Thoracic aorta (tissue), 2 donors: ENCODE results near the gene OR13C5. TPM values are rescaled to one million over a fixed set of nuclear protein-coding genes. Genes with fewer than 3 reads are reported as not detected.

Experiments
- ATAC-seq: fragments of 150-250 bp; one replicate; pipeline ENCODE4 v1.8.0; 2017; ENCODE audit warnings: low read depth; ENCODE audit not compliant: insufficient number of reproducible peaks, low FRiP score
- DNase-seq: peaks from one replicate; pipeline ENCODE4 v3.0.0-alpha.2; 2020; ENCODE audit warnings: low spot score
- H3K27ac ChIP-seq, 2 donors: fragments of 200-600 bp; sonication (generic); 1 replicate in 1 of 2; 2 replicates in 1 of 2; pipeline ENCODE4 v1.5.1; 2016; ENCODE audit warnings: mild to moderate bottlenecking in 2 of 2, moderate library complexity in 2 of 2
- H3K27me3 ChIP-seq: fragments of 200-600 bp; sonication (generic); replicated peaks from 2 replicates; pipeline ENCODE4 v1.6.0; 2016; ENCODE audit warnings: mild to moderate bottlenecking; ENCODE audit not compliant: insufficient read depth
- H3K36me3 ChIP-seq: fragments of 200-600 bp; sonication (generic); one replicate; pipeline ENCODE4 v1.5.1; 2016
- H3K4me1 ChIP-seq, 2 donors: fragments of 200-600 bp; sonication (generic); 1 replicate in 1 of 2; 2 replicates in 1 of 2; pipeline versions ENCODE4 v1.5.1 to v1.6.0; 2016; ENCODE audit warnings: low read depth in 2 of 2, mild to moderate bottlenecking in 1 of 2; ENCODE audit not compliant: control insufficient read depth in 1 of 2
- H3K4me3 ChIP-seq: fragments of 200-600 bp; sonication (generic); 2 replicates; pipeline ENCODE4 v1.5.1; 2016; ENCODE audit warnings: mild to moderate bottlenecking
- H3K9me3 ChIP-seq: fragments of 200-600 bp; sonication (generic); 2 replicates; pipeline ENCODE4 v1.5.1; 2016
- total RNA-seq, 2 donors: library from RNA; depleted of rRNA; stranded (reverse); fragments of >200 nt; gene quantifications; one replicate each; pipeline versions ENCODE4 v1.1.0 to v1.2.3, GENCODE V29; 2016
- TF ChIP-seq, protein P1 (sequence below): fragments of 200-600 bp; sonication (generic); IDR thresholded peaks from one replicate; pipeline ENCODE4 v1.5.1; 2019; ENCODE audit warnings: antibody characterized with exemption

OR13C5 gene
- total RNA-seq, 2 donors from 2014 or later, result not detected

DNA sequence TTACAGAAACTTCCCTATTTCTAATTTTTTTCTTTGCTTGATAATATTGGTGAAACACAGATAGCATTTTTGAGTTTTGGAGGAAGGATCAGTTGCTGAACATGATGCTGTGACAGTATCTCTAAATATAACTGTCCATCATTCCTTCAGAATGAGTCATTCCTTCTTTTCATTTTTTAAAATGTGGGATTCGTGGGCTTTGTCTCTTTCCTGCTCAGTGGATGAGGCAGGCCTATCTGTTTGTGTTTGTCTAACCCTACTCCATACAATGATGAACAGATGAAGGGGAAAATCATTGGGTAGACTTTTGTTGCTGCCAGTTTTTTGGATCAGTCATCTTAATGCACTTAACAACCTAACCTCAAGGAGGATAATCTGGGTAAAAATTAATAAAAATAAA, 46.0 kb downstream of the OR13C5 start:
- TF ChIP-seq, protein P1, sequence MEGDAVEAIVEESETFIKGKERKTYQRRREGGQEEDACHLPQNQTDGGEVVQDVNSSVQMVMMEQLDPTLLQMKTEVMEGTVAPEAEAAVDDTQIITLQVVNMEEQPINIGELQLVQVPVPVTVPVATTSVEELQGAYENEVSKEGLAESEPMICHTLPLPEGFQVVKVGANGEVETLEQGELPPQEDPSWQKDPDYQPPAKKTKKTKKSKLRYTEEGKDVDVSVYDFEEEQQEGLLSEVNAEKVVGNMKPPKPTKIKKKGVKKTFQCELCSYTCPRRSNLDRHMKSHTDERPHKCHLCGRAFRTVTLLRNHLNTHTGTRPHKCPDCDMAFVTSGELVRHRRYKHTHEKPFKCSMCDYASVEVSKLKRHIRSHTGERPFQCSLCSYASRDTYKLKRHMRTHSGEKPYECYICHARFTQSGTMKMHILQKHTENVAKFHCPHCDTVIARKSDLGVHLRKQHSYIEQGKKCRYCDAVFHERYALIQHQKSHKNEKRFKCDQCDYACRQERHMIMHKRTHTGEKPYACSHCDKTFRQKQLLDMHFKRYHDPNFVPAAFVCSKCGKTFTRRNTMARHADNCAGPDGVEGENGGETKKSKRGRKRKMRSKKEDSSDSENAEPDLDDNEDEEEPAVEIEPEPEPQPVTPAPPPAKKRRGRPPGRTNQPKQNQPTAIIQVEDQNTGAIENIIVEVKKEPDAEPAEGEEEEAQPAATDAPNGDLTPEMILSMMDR, result no peak
- ATAC-seq (no peak), DNase-seq (no peak)
- Histone ChIP-seq H3K4me3 (no peak overlapping the region), H3K9me3 (no peaks in the 10 kb centered on the region), H3K36me3 (no peaks in the 10 kb centered on the region), H3K4me1 (no peaks in the 10 kb centered on the region), H3K27me3 (no peaks in the 10 kb centered on the region), H3K27ac (no peak overlapping the region)

Other genes starting within 250 kb of the OR13C5 start
- not detected for gene OR13F1, start 95.2 kb downstream of the OR13C5 start, total RNA-seq
- not detected for gene OR13C4, start 72.2 kb downstream of the OR13C5 start, total RNA-seq
- gene OR13C3, start 62.6 kb downstream of the OR13C5 start, total RNA-seq, result not detected
- gene OR13C8, start 30.2 kb downstream of the OR13C5 start, total RNA-seq, result not detected
- not detected for gene OR13C2, start 6.2 kb upstream of the OR13C5 start, total RNA-seq
- gene OR13C9, start 18.8 kb upstream of the OR13C5 start, total RNA-seq, result not detected
- gene OR13D1, start 95.1 kb upstream of the OR13C5 start, total RNA-seq, result not detected
- 10 to 100 TPM; 19.2 to 42.6 TPM for gene NIPSNAP3A, start 148.3 kb upstream of the OR13C5 start, total RNA-seq
- 1 to 10 TPM; 6.4 to 7.7 TPM for gene NIPSNAP3B, start 164.7 kb upstream of the OR13C5 start, total RNA-seq